NCI-H524 (cell line): ENCODE measurements around the gene TLR8.
"Not testable (repeated sequence)": the region's sequence is repeated elsewhere in the genome, so short reads cannot be mapped to it uniquely, and the experiment has no call there.

Experiments used
- DNase-seq, 2 experiments: peaks; one replicate each; lab custom pipeline; 2025; lab: John Stamatoyannopoulos, UW

The TLR8 gene

GRCh38 chrX:12946838-12947544 is 40.6 kb downstream of the TLR8 start:
- peak; percentile 81 to 90 for DNase-seq

DNA sequence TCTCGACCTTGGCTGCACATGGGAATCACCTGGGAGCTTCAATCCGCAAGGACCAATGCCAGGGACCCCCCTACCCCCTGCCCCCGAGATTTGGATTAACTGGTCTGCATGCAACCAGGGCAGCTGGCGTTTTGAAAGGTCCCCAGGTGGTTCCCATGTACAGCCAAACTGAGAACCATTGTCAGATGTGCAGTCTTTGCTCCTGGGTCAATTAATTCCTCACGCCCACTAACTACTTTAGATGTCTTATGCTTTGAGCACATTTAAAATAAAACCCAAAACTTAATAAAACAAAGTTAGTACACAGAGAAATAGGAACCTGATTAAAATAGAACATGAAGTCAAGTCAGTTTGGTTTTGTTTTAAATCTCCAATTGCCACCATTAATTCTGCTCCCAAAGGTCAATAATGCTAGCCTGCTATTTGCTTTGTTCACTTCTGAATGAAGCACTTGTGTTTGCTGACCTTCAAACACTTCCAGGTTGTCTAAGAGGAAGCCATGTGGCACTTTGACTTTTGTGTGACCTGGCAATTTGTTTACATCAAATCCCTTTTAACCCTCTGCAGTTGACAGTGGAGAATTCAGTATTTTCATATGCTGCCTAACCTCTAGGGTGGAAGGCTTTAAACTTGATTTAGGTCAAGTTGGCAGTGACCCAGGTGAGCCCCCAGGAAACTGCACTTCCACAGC is 41.3 kb downstream of the TLR8 start:
- peak; percentile 62 to 72 for DNase-seq

DNA sequence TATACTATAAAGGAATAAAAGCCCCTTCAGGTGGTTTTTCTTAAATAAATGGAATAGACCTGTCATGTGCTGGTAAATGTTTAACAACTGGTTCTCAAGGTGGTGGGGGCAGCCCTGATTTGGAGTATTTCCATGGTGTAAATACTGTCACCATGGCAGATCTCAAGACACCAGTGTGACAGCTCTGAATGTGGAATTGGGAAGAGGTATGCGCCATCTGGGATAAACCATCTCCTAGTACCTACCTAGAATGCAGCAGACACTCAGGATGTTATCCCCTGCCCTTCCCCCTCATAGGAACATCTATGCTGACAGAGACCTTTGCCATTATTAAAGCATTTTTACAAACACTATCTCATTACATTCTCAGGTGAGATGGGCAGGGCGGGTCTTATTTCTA is 42.1 kb downstream of the TLR8 start:
- DNase-seq = peak in 1 of 2 experiments; percentile 36

DNA sequence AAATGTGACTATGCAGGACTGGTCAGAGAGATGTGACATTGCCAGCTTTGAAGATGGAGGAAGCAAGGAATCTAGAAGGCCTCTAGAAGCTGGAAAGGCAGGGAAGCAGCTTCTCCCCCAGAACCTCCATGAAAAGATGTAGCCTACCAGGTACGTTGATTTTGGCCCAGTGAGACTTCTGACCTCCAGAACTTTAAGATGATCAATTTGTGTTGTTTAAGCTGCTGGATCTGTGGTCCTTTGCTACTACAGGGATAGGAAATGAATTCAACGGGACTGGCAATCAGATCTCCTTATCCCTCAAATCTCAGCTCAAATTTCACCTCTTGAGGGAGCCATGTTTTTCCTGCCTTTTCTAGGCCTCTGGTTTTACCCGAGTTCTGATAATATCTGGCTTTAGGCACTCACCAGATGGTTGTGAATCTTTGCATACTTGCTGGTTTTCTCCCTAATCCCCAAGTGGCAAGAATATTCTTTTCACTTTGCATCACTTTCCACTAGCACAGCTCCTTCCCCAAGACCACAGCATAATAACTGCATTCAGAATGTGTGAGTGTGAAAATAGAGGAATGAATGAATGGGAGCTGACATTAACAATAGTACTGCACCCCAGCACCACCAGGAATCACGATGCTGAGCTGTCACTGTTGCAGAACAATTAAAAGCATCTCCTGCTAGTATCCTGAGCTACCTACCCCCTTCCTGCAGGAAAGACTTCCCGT is 42.9 kb downstream of the TLR8 start:
- peak; percentile 71 to 91 for DNase-seq

- peak in 1 of 2 experiments; percentile 60 for DNase-seq
These were observed 43.7 kb downstream of the TLR8 start for GRCh38 chrX:12949927-12950656.

- peak in 1 of 2 experiments; percentile 6 for DNase-seq
These were observed 44.6 kb downstream of the TLR8 start for GRCh38 chrX:12950851-12951594.

DNA sequence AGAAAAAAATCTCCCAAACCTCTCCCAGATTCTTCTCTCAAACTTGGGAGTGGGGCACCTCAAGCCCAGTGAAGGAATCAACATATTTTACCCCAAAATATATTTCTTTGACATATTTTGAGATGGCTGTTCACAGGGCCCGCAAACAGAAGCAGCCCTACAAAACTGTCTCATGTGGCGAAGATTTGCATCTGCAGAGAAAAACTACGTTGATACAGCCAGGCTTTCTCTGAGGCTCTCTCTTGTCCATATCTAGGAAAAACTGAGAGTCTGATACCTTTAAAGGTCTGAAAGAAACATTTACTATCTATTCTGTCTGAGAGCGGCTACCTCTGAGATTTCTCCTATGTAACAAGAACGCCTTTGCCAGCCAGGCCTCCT is 45.2 kb downstream of the TLR8 start:
- DNase-seq = no peak

DNA sequence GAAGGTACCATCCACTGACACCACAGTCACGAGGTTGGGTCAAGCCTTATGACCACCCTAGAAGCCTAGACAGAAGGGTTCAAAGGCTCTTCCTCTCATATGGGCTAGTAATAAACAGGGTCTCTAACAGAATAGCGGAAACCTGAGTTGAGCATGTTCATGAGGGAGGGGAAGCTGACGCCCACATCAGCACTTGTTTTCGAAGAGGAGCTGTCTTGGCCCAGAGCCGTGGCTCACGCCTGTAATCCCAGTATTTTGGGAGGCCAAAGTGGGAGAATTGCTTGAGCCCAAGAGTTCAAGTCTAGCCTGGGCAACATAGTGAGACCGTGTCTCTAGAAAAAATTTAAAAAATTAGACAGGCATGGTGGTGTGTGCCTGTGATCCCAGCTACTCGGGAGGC is 47.0 kb downstream of the TLR8 start:
- DNase-seq = no peak

GRCh38 chrX:12954376-12954775 is 48.0 kb downstream of the TLR8 start:
- no peak for DNase-seq

GRCh38 chrX:12954981-12955380 is 48.6 kb downstream of the TLR8 start:
- no peak for DNase-seq

GRCh38 chrX:12955882-12956703 is 49.7 kb downstream of the TLR8 start:
- DNase-seq = no peak

- no peak for DNase-seq
These were observed 50.5 kb downstream of the TLR8 start for GRCh38 chrX:12956704-12957534.

GRCh38 chrX:12958059-12958458 is 51.6 kb downstream of the TLR8 start:
- DNase-seq = no peak

- no peak for DNase-seq
These were observed 52.0 kb downstream of the TLR8 start for GRCh38 chrX:12958461-12958860.

- DNase-seq = no peak
These were observed 54.8 kb downstream of the TLR8 start for GRCh38 chrX:12961196-12961718.

DNA sequence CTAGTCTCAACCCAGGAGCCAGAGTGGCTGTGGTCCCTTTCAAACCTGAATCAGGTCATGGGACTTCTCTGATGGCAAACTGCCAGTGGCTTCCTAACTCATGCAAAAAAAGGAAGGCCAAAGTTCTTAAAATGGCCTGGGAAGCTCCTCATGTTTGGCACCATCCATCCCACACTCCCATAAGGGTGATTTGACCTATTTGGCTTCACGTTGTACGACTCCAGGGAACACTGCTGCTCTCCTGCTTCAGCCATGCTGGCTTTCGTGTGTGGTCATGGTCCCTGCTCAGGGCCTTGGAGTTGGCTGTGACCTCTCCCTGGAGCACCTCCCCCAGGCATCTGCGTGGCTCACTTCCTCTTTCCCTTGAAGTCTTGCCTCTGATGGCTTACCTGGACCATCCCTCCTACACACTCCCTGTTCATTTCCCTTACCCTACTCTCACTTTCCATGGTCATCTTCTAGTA is 55.7 kb downstream of the TLR8 start:
- no peak for DNase-seq

DNA sequence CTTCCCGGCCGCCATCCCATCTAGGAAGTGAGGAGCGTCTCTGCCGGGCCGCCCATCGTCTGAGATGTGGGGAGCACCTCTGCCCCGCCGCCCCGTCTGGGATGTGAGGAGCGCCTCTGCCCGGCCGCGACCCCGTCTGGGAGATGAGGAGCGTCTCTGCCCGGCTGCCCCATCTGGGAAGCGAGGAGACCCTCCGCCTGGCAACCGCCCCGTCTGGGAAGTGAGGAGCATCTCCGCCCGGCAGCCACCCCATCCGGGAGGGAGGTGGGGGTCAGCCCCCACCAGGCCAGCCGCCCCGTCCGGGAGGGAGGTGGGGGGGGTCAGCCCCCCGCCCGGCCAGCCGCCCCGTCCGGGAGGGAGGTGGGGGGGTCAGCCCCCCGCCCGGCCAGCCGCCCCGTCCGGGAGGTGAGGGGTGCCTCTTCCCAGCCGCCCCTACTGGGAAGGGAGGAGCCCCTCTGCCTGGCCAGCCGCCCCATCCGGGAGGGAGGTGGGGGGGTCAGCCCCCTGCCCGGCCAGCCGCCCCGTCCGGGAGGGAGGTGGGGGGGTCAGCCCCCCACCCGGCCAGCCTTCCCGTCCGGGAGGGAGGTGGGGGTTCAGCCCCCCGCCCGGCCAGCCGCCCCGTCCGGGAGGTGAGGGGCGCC is 56.9 kb downstream of the TLR8 start:
- DNase-seq = not testable (repeated sequence)

- peak; percentile 92 to 96 for DNase-seq
These were observed 58.9 kb downstream of the TLR8 start for GRCh38 chrX:12965131-12965940.
